ENCODE measurements around the gene CCDC30. TPM values are rescaled to one million over a fixed set of nuclear protein-coding genes. Genes with fewer than 3 reads are reported as not detected.

The CCDC30 gene
- total RNA-seq, 2 experiments from 2014 or later: 1.2 to 1.3 TPM

- Mint-ChIP-seq H3K9me3 (no peaks in the 10 kb centered on the region), H3K27me3 (no peaks in the 10 kb centered on the region), H3K4me1 (ENCODE audit: low read depth) (no peaks in the 10 kb centered on the region), H3K4me3 (no peak overlapping the region), H3K27ac (no peak overlapping the region), H3K36me3 (ENCODE audit: low read depth) (peaks cover 54% of the 10 kb centered on the region)
- no peak overlapping the region for H3K4me3 ChIP-seq (ENCODE audit: low read length)
- no peak overlapping the region for H3K27ac ChIP-seq (ENCODE audit: low read depth in 1 of 2, low read length in 2 of 2)
- ChIA-PET CTCF (no interaction called here), POLR2A (interaction anchor here (2.0 kb wide), 1 partner anchor 9 kb away, joined by 5 read pairs; the partner anchor contains the start of gene YBX1)
- TF ChIP-seq, protein P1, sequence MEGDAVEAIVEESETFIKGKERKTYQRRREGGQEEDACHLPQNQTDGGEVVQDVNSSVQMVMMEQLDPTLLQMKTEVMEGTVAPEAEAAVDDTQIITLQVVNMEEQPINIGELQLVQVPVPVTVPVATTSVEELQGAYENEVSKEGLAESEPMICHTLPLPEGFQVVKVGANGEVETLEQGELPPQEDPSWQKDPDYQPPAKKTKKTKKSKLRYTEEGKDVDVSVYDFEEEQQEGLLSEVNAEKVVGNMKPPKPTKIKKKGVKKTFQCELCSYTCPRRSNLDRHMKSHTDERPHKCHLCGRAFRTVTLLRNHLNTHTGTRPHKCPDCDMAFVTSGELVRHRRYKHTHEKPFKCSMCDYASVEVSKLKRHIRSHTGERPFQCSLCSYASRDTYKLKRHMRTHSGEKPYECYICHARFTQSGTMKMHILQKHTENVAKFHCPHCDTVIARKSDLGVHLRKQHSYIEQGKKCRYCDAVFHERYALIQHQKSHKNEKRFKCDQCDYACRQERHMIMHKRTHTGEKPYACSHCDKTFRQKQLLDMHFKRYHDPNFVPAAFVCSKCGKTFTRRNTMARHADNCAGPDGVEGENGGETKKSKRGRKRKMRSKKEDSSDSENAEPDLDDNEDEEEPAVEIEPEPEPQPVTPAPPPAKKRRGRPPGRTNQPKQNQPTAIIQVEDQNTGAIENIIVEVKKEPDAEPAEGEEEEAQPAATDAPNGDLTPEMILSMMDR (IDR thresholded peaks at IDR 0.05): no peak
- H3K36me3 ChIP-seq (ENCODE audit: insufficient read depth, low read length): peaks cover 36% of the 10 kb centered on the region
- ATAC-seq (ENCODE audit: poor library complexity) (no peak), DNase-seq (no peak)
- no peaks in the 10 kb centered on the region for H3K9me3 ChIP-seq (ENCODE audit: control insufficient read depth in 1 of 2, insufficient read depth in 1 of 2, low read length in 2 of 2)
- intact Hi-C loops (cut with DNase I, micrococcal nuclease): no loop called here
- no peaks in the 10 kb centered on the region for H3K27me3 ChIP-seq (ENCODE audit: control insufficient read depth in 1 of 2, insufficient read depth in 2 of 2, low read length in 2 of 2)
- no peaks in the 10 kb centered on the region for H3K4me1 ChIP-seq (ENCODE audit: insufficient read depth, low read length)
Observed at GRCh38 chr1:42674682-42675081, 211.6 kb downstream of the CCDC30 start.

GRCh38 chr1:42675467-42675866 is 212.4 kb downstream of the CCDC30 start:
- intact Hi-C loops (cut with DNase I, micrococcal nuclease): no loop called here
- H3K36me3 Mint-ChIP-seq (ENCODE audit: low read depth): peaks cover 46% of the 10 kb centered on the region
- ChIA-PET CTCF (no interaction called here), POLR2A (interaction anchor here (0.6 to 2.0 kb wide), 2 partner anchors 8 to 87 kb away, joined by 3 to 5 read pairs; partner anchors contain the start of gene YBX1)
- no peak overlapping the region for H3K4me3 Mint-ChIP-seq
- TF ChIP-seq, protein P1 (IDR thresholded peaks at IDR 0.05): no peak
- H3K9me3 Mint-ChIP-seq: no peaks in the 10 kb centered on the region
- DNase-seq (no peak), ATAC-seq (ENCODE audit: poor library complexity) (no peak)
- H3K4me3 ChIP-seq (ENCODE audit: low read length): no peak overlapping the region
- no peaks in the 10 kb centered on the region for H3K4me1 ChIP-seq (ENCODE audit: insufficient read depth, low read length)
- no peaks in the 10 kb centered on the region for H3K9me3 ChIP-seq (ENCODE audit: control insufficient read depth in 1 of 2, insufficient read depth in 1 of 2, low read length in 2 of 2)
- no peaks in the 10 kb centered on the region for H3K27me3 Mint-ChIP-seq
- H3K4me1 Mint-ChIP-seq (ENCODE audit: low read depth): no peaks in the 10 kb centered on the region
- no peak overlapping the region for H3K27ac Mint-ChIP-seq
- no peaks in the 10 kb centered on the region for H3K27me3 ChIP-seq (ENCODE audit: control insufficient read depth in 1 of 2, insufficient read depth in 2 of 2, low read length in 2 of 2)
- H3K36me3 ChIP-seq (ENCODE audit: insufficient read depth, low read length): peaks cover 31% of the 10 kb centered on the region
- H3K27ac ChIP-seq (ENCODE audit: low read depth in 1 of 2, low read length in 2 of 2): no peak overlapping the region

DNA sequence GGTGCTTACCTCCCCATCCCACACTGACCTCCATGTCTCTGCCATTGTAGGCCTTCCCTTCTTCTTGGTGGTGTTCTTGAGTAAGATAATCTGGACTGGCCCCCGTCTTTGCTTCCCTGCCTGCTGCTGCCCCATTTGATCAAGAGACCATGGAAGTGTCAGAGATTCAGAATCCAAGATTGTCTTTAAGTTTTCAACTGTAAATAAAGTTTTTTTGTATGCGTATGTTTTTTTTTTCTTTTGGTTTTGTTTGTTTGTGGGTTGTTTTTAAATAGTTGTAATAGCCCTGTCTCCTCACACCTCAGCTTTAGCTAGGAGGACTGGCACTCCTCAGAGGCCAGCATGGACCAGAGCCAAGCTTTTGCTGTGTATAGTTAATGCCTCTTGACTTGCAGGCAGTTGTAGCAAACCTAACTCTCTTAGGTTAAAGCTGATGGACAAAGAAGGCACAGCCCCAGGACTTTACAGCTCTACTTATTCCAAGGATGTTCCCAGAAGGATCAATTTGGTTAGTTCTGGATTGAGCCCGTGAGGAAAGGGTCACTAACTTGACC is 213.5 kb downstream of the CCDC30 start:
- peaks cover 41% of the 10 kb centered on the region for H3K36me3 Mint-ChIP-seq (ENCODE audit: low read depth)
- H3K4me3 ChIP-seq (ENCODE audit: low read length): no peak overlapping the region
- H3K27ac Mint-ChIP-seq: no peak overlapping the region
- ATAC-seq (ENCODE audit: poor library complexity) (no peak), DNase-seq (no peak)
- no peaks in the 10 kb centered on the region for H3K27me3 Mint-ChIP-seq
- H3K36me3 ChIP-seq (ENCODE audit: insufficient read depth, low read length): peaks cover 31% of the 10 kb centered on the region
- H3K4me1 ChIP-seq (ENCODE audit: insufficient read depth, low read length): peaks cover 8% of the 10 kb centered on the region
- intact Hi-C loops (cut with DNase I, micrococcal nuclease): no loop called here
- ChIA-PET POLR2A (interaction anchor here (0.6 kb wide), 1 partner anchor 1030 kb away, joined by 6 read pairs; no protein-coding TSS in a partner anchor), CTCF (no interaction called here)
- no peak overlapping the region for H3K27ac ChIP-seq (ENCODE audit: low read depth in 1 of 2, low read length in 2 of 2)
- H3K4me1 Mint-ChIP-seq (ENCODE audit: low read depth): peaks cover 6% of the 10 kb centered on the region
- no peaks in the 10 kb centered on the region for H3K27me3 ChIP-seq (ENCODE audit: control insufficient read depth in 1 of 2, insufficient read depth in 2 of 2, low read length in 2 of 2)
- no peaks in the 10 kb centered on the region for H3K9me3 ChIP-seq (ENCODE audit: control insufficient read depth in 1 of 2, insufficient read depth in 1 of 2, low read length in 2 of 2)
- no peak overlapping the region for H3K4me3 Mint-ChIP-seq
- TF ChIP-seq, protein P1 (IDR thresholded peaks at IDR 0.05): no peak
- H3K9me3 Mint-ChIP-seq: no peaks in the 10 kb centered on the region

All from CD4-positive, alpha-beta T cell (primary cell).